Testis (tissue), 3 donors: Measurements from ENCODE around the gene ELOVL1. TPM values are rescaled to one million over a fixed set of nuclear protein-coding genes. Genes with fewer than 3 reads are reported as not detected.

Source experiments
- DNase-seq: peaks from one replicate; pipeline ENCODE4 v3.0.0-alpha.2; 2019
- H3K27ac ChIP-seq, 2 donors: fragments of 200-600 bp; sonication (generic); one replicate each; pipeline ENCODE4 v1.5.1; 2019
- H3K27me3 ChIP-seq: fragments of 200-600 bp; sonication (generic); one replicate; pipeline ENCODE4 v1.5.1; 2019
- H3K36me3 ChIP-seq: fragments of 200-600 bp; sonication (generic); one replicate; pipeline ENCODE4 v1.5.1; 2017; ENCODE audit warnings: low read depth; ENCODE audit errors: missing control alignments
- H3K4me1 ChIP-seq: fragments of 200-600 bp; sonication (generic); one replicate; pipeline ENCODE4 v1.5.1; 2019
- H3K4me3 ChIP-seq, 2 donors: fragments of 200-600 bp; sonication (generic); one replicate each; pipeline ENCODE4 v1.5.1; 2017 to 2019
- H3K9me3 ChIP-seq: fragments of 200-600 bp; sonication (generic); one replicate; pipeline ENCODE4 v1.5.1; 2017
- POLR2A ChIP-seq: fragments of 450-650 bp; IDR thresholded peaks from one replicate; pipeline ENCODE4 v1.6.1; 2017; ENCODE audit warnings: antibody characterized with exemption, mild to moderate bottlenecking, moderate library complexity
- WGBS, 2 donors: methylation state at CpG; one replicate each; pipeline ENCODE4 v1.1.5; 2018; 5-methylcytosine and 5-hydroxymethylcytosine counted together
- intact Hi-C: fragments of 100-400 bp; cut with DNase I; formaldehyde crosslinking; loops from one replicate; pipeline ENCODE4 v1.15.1; 2023; ENCODE audit warnings: low total_unique reads
- microRNA-seq, 2 donors: library from miRNA; unstranded; fragments of <30 nt; microRNA quantifications; one replicate each; pipeline ENCODE4, GENCODE V29; 2016; ENCODE audit warnings: borderline number of aligned reads in 2 of 2, borderline replicate concordance in 1 of 2
- polyA plus RNA-seq: library from polyadenylated mRNA; stranded (reverse); fragments of 350-450 nt; fragmentation: Illumina TruSeq; extraction: RNeasy Lipid Tissue Mini Kit (QIAGEN cat#74804); gene quantifications from one replicate; pipeline ENCODE4 v1.2.3, GENCODE V29; 2014; ENCODE audit warnings: low read depth, low replicate concordance; ENCODE audit not compliant: insufficient read depth
- total RNA-seq, 2 donors: library from RNA; depleted of rRNA; stranded (reverse); fragments of >200 nt; gene quantifications; one replicate each; pipeline ENCODE4 v1.2.3, GENCODE V29; 2016
- TF ChIP-seq, protein P1 (sequence below), 3 experiments: fragments of 450-650 bp in 2 of 3; fragments of 200-600 bp in 1 of 3; sonication (generic) in 1 of 3; IDR thresholded peaks; one replicate each; pipeline ENCODE4 v1.5.1; 2016 to 2019; ENCODE audit warnings: antibody characterized with exemption in 3 of 3, mild to moderate bottlenecking in 2 of 3, moderate library complexity in 1 of 3

Gene ELOVL1
- total and polyA plus RNA-seq, 3 donors from 2014 or later, result 30.6 to 51.5 (median 40.1) TPM

DNA sequence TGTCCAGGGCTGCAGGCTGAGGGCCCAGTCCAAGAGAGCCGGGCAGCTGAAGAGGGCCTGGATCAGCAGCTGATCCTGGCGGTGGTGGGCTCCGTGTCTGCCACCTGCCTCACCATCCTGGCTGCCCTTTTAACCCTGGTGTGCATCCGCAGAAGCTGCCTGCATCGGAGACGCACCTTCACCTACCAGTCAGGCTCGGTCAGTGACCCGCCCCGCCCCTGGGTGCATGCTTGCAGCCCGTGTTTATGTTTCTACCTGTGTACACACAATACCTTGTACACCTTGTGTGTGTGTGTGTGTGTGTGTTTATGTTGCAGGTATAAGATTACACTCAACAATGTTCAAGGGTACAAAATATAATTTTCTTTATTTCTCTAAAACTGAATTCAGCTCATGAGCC, 54.0 kb downstream of the ELOVL1 start:
- H3K9me3 ChIP-seq, result no peaks in the 10 kb centered on the region
- no peak for DNase-seq
- no peaks in the 10 kb centered on the region for H3K27me3 ChIP-seq
- H3K4me3 ChIP-seq, result no peak overlapping the region
- intact Hi-C loops, result no loop called here
- no peak overlapping the region for H3K27ac ChIP-seq
- no peaks in the 10 kb centered on the region for H3K36me3 ChIP-seq
- WGBS, 2 donors, result 95 to 98% methylated on average over 10 of the region's 10 CpGs
- no peaks in the 10 kb centered on the region for H3K4me1 ChIP-seq
- TF ChIP-seq, protein P1, sequence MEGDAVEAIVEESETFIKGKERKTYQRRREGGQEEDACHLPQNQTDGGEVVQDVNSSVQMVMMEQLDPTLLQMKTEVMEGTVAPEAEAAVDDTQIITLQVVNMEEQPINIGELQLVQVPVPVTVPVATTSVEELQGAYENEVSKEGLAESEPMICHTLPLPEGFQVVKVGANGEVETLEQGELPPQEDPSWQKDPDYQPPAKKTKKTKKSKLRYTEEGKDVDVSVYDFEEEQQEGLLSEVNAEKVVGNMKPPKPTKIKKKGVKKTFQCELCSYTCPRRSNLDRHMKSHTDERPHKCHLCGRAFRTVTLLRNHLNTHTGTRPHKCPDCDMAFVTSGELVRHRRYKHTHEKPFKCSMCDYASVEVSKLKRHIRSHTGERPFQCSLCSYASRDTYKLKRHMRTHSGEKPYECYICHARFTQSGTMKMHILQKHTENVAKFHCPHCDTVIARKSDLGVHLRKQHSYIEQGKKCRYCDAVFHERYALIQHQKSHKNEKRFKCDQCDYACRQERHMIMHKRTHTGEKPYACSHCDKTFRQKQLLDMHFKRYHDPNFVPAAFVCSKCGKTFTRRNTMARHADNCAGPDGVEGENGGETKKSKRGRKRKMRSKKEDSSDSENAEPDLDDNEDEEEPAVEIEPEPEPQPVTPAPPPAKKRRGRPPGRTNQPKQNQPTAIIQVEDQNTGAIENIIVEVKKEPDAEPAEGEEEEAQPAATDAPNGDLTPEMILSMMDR (IDR thresholded peaks at IDR 0.05), result no peak
- no peak for TF ChIP-seq POLR2A

Small RNA genes within 50 kb of the gene (microRNA-seq; reads per million reads assigned to microRNA genes)
- 3.5 to 4.2 reads per million in 2 donors for gene MIR6734

Other genes starting within 250 kb of the ELOVL1 start
- 10 to 100 TPM; 74.0 to 81.7 TPM for gene EBNA1BP2, start 195.7 kb downstream of the ELOVL1 start, total RNA-seq
- 87.9 TPM for gene EBNA1BP2, start 195.7 kb downstream of the ELOVL1 start, polyA plus RNA-seq
- gene CFAP57, start 195.7 kb downstream of the ELOVL1 start, total RNA-seq, result 10 to 100 TPM; 16.6 to 22.9 TPM
- gene CFAP57, start 195.7 kb downstream of the ELOVL1 start, polyA plus RNA-seq, result 38.7 TPM
- 1 to 10 TPM in 1 of 2 donors, under 1 TPM in 1; 0.71 to 2.0 TPM for gene TMEM125, start 98.0 kb downstream of the ELOVL1 start, total RNA-seq
- 2.2 TPM for gene TMEM125, start 98.0 kb downstream of the ELOVL1 start, polyA plus RNA-seq
- under 1 TPM in 1 of 2 donors, not detected in 1; 0.25 TPM for gene C1orf210, start 82.4 kb downstream of the ELOVL1 start, total RNA-seq
- 0.71 TPM for gene C1orf210, start 82.4 kb downstream of the ELOVL1 start, polyA plus RNA-seq
- 10 to 100 TPM; 10.5 to 16.8 TPM for gene TIE1, start 67.0 kb downstream of the ELOVL1 start, total RNA-seq
- 10.9 TPM for gene TIE1, start 67.0 kb downstream of the ELOVL1 start, polyA plus RNA-seq
- under 1 TPM; 0.47 to 0.56 TPM for gene MPL, start 30.2 kb downstream of the ELOVL1 start, total RNA-seq
- gene MPL, start 30.2 kb downstream of the ELOVL1 start, polyA plus RNA-seq, result 0.32 TPM
- gene CDC20, start 9.0 kb downstream of the ELOVL1 start, total RNA-seq, result 10 to 100 TPM; 44.7 to 48.6 TPM
- gene CDC20, start 9.0 kb downstream of the ELOVL1 start, polyA plus RNA-seq, result 135 TPM
- gene MED8, start 21.8 kb upstream of the ELOVL1 start, total RNA-seq, result 10 to 100 TPM; 43.2 to 49.4 TPM
- 46.5 TPM for gene MED8, start 21.8 kb upstream of the ELOVL1 start, polyA plus RNA-seq
- 100 to 1,000 TPM in 1 of 2 donors, 10 to 100 TPM in 1; 90.1 to 115 TPM for gene SZT2, start 21.9 kb upstream of the ELOVL1 start, total RNA-seq
- 40.0 TPM for gene SZT2, start 21.9 kb upstream of the ELOVL1 start, polyA plus RNA-seq
- 10 to 100 TPM; 21.2 to 35.5 TPM for gene HYI, start 85.9 kb upstream of the ELOVL1 start, total RNA-seq
- gene HYI, start 85.9 kb upstream of the ELOVL1 start, polyA plus RNA-seq, result 20.1 TPM
- gene PTPRF, start 162.9 kb upstream of the ELOVL1 start, total RNA-seq, result 10 to 100 TPM; 43.1 to 45.4 TPM
- gene PTPRF, start 162.9 kb upstream of the ELOVL1 start, polyA plus RNA-seq, result 51.0 TPM